Measurements from ENCODE around the gene GAB3. TPM values are rescaled to one million over a fixed set of nuclear protein-coding genes. Genes with fewer than 3 reads are reported as not detected.

The GAB3 gene
- total RNA-seq, 1 experiment from 2014 or later: 26.2 TPM

GRCh38 chrX:154661899-154662298 lies 89.0 kb downstream of the GAB3 start:
- no peak overlapping the region for H3K27ac ChIP-seq (ENCODE audit: low read length)

GRCh38 chrX:154661170-154661569 lies 89.7 kb downstream of the GAB3 start:
- Histone ChIP-seq H3K27ac (ENCODE audit: low read length) (no peak overlapping the region), H3K9me3 (ENCODE audit: low read length) (no peaks in the 10 kb centered on the region), H3K9ac (ENCODE audit: low read length) (no peak overlapping the region), H3K36me3 (ENCODE audit: insufficient read depth, low read length) (no peaks in the 10 kb centered on the region), H3K4me3 (ENCODE audit: low read length) (no peak overlapping the region), H3K9me2 (replicated peaks; ENCODE audit: insufficient read depth, low read length) (no peaks in the 10 kb centered on the region), H3K4me1 (ENCODE audit: low read length) (peaks cover 2% of the 10 kb centered on the region; the same call in 1 of the 2 replicates), H3K27me3 (ENCODE audit: low read length) (no peaks in the 10 kb centered on the region), H3K4me2 (ENCODE audit: low read depth, low read length, poor library complexity, severe bottlenecking) (no peak overlapping the region), H2AFZ (ENCODE audit: low read length) (no peak overlapping the region), H4K20me1 (ENCODE audit: insufficient read depth, low read depth, low read length) (no peaks in the 10 kb centered on the region), H3K79me2 (ENCODE audit: low read length) (no peaks in the 10 kb centered on the region)
- DNase-seq: no peak

More at GRCh38 chrX:154661899-154662298, 89.0 kb downstream of the GAB3 start:
- Histone ChIP-seq H3K4me2 (ENCODE audit: low read depth, low read length, poor library complexity, severe bottlenecking) (no peak overlapping the region), H3K27me3 (ENCODE audit: low read length) (no peaks in the 10 kb centered on the region), H3K9me3 (ENCODE audit: low read length) (no peaks in the 10 kb centered on the region), H3K9me2 (replicated peaks; ENCODE audit: insufficient read depth, low read length) (no peaks in the 10 kb centered on the region), H3K4me3 (ENCODE audit: low read length) (no peak overlapping the region), H2AFZ (ENCODE audit: low read length) (no peak overlapping the region), H3K9ac (ENCODE audit: low read length) (no peak overlapping the region), H3K4me1 (ENCODE audit: low read length) (peaks cover 2% of the 10 kb centered on the region; the same call in 1 of the 2 replicates), H4K20me1 (ENCODE audit: insufficient read depth, low read depth, low read length) (no peaks in the 10 kb centered on the region), H3K36me3 (ENCODE audit: insufficient read depth, low read length) (no peaks in the 10 kb centered on the region), H3K79me2 (ENCODE audit: low read length) (no peaks in the 10 kb centered on the region)
- DNase-seq: no peak

GRCh38 chrX:154660541-154660940 lies 90.3 kb downstream of the GAB3 start:
- H3K27me3 ChIP-seq (ENCODE audit: low read length): no peaks in the 10 kb centered on the region
- H2AFZ ChIP-seq (ENCODE audit: low read length): no peak overlapping the region
- H3K9me2 ChIP-seq (replicated peaks; ENCODE audit: insufficient read depth, low read length): no peaks in the 10 kb centered on the region
- H3K4me2 ChIP-seq (ENCODE audit: low read depth, low read length, poor library complexity, severe bottlenecking): no peak overlapping the region
- no peak for DNase-seq
- H3K79me2 ChIP-seq (ENCODE audit: low read length): no peaks in the 10 kb centered on the region
- no peaks in the 10 kb centered on the region for H3K9me3 ChIP-seq (ENCODE audit: low read length)
- no peaks in the 10 kb centered on the region for H4K20me1 ChIP-seq (ENCODE audit: insufficient read depth, low read depth, low read length)
- no peaks in the 10 kb centered on the region for H3K36me3 ChIP-seq (ENCODE audit: insufficient read depth, low read length)
- peaks cover 2% of the 10 kb centered on the region; the same call in 1 of the 2 replicates for H3K4me1 ChIP-seq (ENCODE audit: low read length)
- no peak overlapping the region for H3K4me3 ChIP-seq (ENCODE audit: low read length)
- no peak overlapping the region for H3K27ac ChIP-seq (ENCODE audit: low read length)
- no peak overlapping the region for H3K9ac ChIP-seq (ENCODE audit: low read length)

GRCh38 chrX:154658957-154659356 lies 91.9 kb downstream of the GAB3 start:
- Histone ChIP-seq H3K9ac (ENCODE audit: low read length) (no peak overlapping the region), H4K20me1 (ENCODE audit: insufficient read depth, low read depth, low read length) (no peaks in the 10 kb centered on the region), H3K9me3 (ENCODE audit: low read length) (no peaks in the 10 kb centered on the region), H3K4me2 (ENCODE audit: low read depth, low read length, poor library complexity, severe bottlenecking) (no peak overlapping the region), H3K27me3 (ENCODE audit: low read length) (no peaks in the 10 kb centered on the region), H3K79me2 (ENCODE audit: low read length) (no peaks in the 10 kb centered on the region), H3K9me2 (replicated peaks; ENCODE audit: insufficient read depth, low read length) (no peaks in the 10 kb centered on the region), H3K36me3 (ENCODE audit: insufficient read depth, low read length) (no peaks in the 10 kb centered on the region), H2AFZ (ENCODE audit: low read length) (no peak overlapping the region), H3K4me1 (ENCODE audit: low read length) (peaks cover 2% of the 10 kb centered on the region; the same call in 1 of the 2 replicates), H3K4me3 (ENCODE audit: low read length) (no peak overlapping the region), H3K27ac (ENCODE audit: low read length) (no peak overlapping the region)
- no peak for DNase-seq

GRCh38 chrX:154658187-154658586 lies 92.7 kb downstream of the GAB3 start:
- no peak overlapping the region for H3K9ac ChIP-seq (ENCODE audit: low read length)
- H3K36me3 ChIP-seq (ENCODE audit: insufficient read depth, low read length): no peaks in the 10 kb centered on the region
- no peak for DNase-seq
- no peaks in the 10 kb centered on the region for H3K79me2 ChIP-seq (ENCODE audit: low read length)
- H3K9me3 ChIP-seq (ENCODE audit: low read length): no peaks in the 10 kb centered on the region
- H2AFZ ChIP-seq (ENCODE audit: low read length): no peak overlapping the region
- no peaks in the 10 kb centered on the region for H4K20me1 ChIP-seq (ENCODE audit: insufficient read depth, low read depth, low read length)
- H3K27ac ChIP-seq (ENCODE audit: low read length): no peak overlapping the region
- H3K4me1 ChIP-seq (ENCODE audit: low read length): peaks cover 2% of the 10 kb centered on the region; the same call in 1 of the 2 replicates
- no peak overlapping the region for H3K4me3 ChIP-seq (ENCODE audit: low read length)
- H3K9me2 ChIP-seq (replicated peaks; ENCODE audit: insufficient read depth, low read length): no peaks in the 10 kb centered on the region
- H3K4me2 ChIP-seq (ENCODE audit: low read depth, low read length, poor library complexity, severe bottlenecking): no peak overlapping the region
- no peaks in the 10 kb centered on the region for H3K27me3 ChIP-seq (ENCODE audit: low read length)

GRCh38 chrX:154657226-154657805 lies 93.6 kb downstream of the GAB3 start:
- no peaks in the 10 kb centered on the region for H4K20me1 ChIP-seq (ENCODE audit: insufficient read depth, low read depth, low read length)
- H3K9me3 ChIP-seq (ENCODE audit: low read length): no peaks in the 10 kb centered on the region
- H2AFZ ChIP-seq (ENCODE audit: low read length): no peak overlapping the region
- no peak overlapping the region for H3K4me2 ChIP-seq (ENCODE audit: low read depth, low read length, poor library complexity, severe bottlenecking)
- H3K36me3 ChIP-seq (ENCODE audit: insufficient read depth, low read length): no peaks in the 10 kb centered on the region
- H3K27ac ChIP-seq (ENCODE audit: low read length): no peak overlapping the region
- H3K9me2 ChIP-seq (replicated peaks; ENCODE audit: insufficient read depth, low read length): no peaks in the 10 kb centered on the region
- no peak overlapping the region for H3K9ac ChIP-seq (ENCODE audit: low read length)
- H3K79me2 ChIP-seq (ENCODE audit: low read length): no peaks in the 10 kb centered on the region
- H3K4me3 ChIP-seq (ENCODE audit: low read length): no peak overlapping the region
- no peaks in the 10 kb centered on the region for H3K27me3 ChIP-seq (ENCODE audit: low read length)
- no peak for DNase-seq
- peaks cover 2% of the 10 kb centered on the region; the same call in 1 of the 2 replicates for H3K4me1 ChIP-seq (ENCODE audit: low read length)

GRCh38 chrX:154655786-154656185 lies 95.1 kb downstream of the GAB3 start:
- DNase-seq: no peak
- no peaks in the 10 kb centered on the region for H4K20me1 ChIP-seq (ENCODE audit: insufficient read depth, low read depth, low read length)
- H3K9me3 ChIP-seq (ENCODE audit: low read length): no peaks in the 10 kb centered on the region
- no peaks in the 10 kb centered on the region for H3K36me3 ChIP-seq (ENCODE audit: insufficient read depth, low read length)
- H2AFZ ChIP-seq (ENCODE audit: low read length): no peak overlapping the region
- H3K79me2 ChIP-seq (ENCODE audit: low read length): no peaks in the 10 kb centered on the region
- H3K27me3 ChIP-seq (ENCODE audit: low read length): no peaks in the 10 kb centered on the region
- no peak overlapping the region for H3K4me3 ChIP-seq (ENCODE audit: low read length)
- no peaks in the 10 kb centered on the region for H3K9me2 ChIP-seq (replicated peaks; ENCODE audit: insufficient read depth, low read length)
- no peak overlapping the region for H3K9ac ChIP-seq (ENCODE audit: low read length)
- no peak overlapping the region for H3K27ac ChIP-seq (ENCODE audit: low read length)
- no peak overlapping the region for H3K4me2 ChIP-seq (ENCODE audit: low read depth, low read length, poor library complexity, severe bottlenecking)
- no peaks in the 10 kb centered on the region for H3K4me1 ChIP-seq (ENCODE audit: low read length)

- H3K27me3 ChIP-seq (ENCODE audit: low read length): no peaks in the 10 kb centered on the region
- no peaks in the 10 kb centered on the region for H3K4me1 ChIP-seq (ENCODE audit: low read length)
- no peak overlapping the region for H2AFZ ChIP-seq (ENCODE audit: low read length)
- no peaks in the 10 kb centered on the region for H4K20me1 ChIP-seq (ENCODE audit: insufficient read depth, low read depth, low read length)
- H3K79me2 ChIP-seq (ENCODE audit: low read length): no peaks in the 10 kb centered on the region
- H3K4me2 ChIP-seq (ENCODE audit: low read depth, low read length, poor library complexity, severe bottlenecking): no peak overlapping the region
- H3K9me3 ChIP-seq (ENCODE audit: low read length): no peaks in the 10 kb centered on the region
- H3K27ac ChIP-seq (ENCODE audit: low read length): no peak overlapping the region
- DNase-seq: no peak
- no peaks in the 10 kb centered on the region for H3K9me2 ChIP-seq (replicated peaks; ENCODE audit: insufficient read depth, low read length)
- no peaks in the 10 kb centered on the region for H3K36me3 ChIP-seq (ENCODE audit: insufficient read depth, low read length)
- H3K4me3 ChIP-seq (ENCODE audit: low read length): no peak overlapping the region
- no peak overlapping the region for H3K9ac ChIP-seq (ENCODE audit: low read length)
These were observed 95.5 kb downstream of the GAB3 start for GRCh38 chrX:154655346-154655745.

Measured in Karpas-422 (cell line).